Measurements from ENCODE around the gene ETFBKMT.
"Not testable (repeated sequence)": the region's sequence is repeated elsewhere in the genome, so short reads cannot be mapped to it uniquely, and the experiment has no call there.

Gene ETFBKMT

GRCh38 chr12:31685801-31686200 lies 26.3 kb downstream of the ETFBKMT start:
- Histone ChIP-seq H3K27me3 (no peaks in the 10 kb centered on the region), H3K36me3 (no peaks in the 10 kb centered on the region), H3K4me3 (ENCODE audit: low read depth, low read length) (no peak overlapping the region), H3K4me1 (no peaks in the 10 kb centered on the region), H3K9me3 (no peaks in the 10 kb centered on the region)
- DNase-seq = no peak
- no peak for TF ChIP-seq CTCF (IDR thresholded peaks at IDR 0.05; ENCODE audit: low read depth, low read length)

GRCh38 chr12:31687101-31687527 lies 27.6 kb downstream of the ETFBKMT start:
- H3K9me3 ChIP-seq = no peaks in the 10 kb centered on the region
- H3K27me3 ChIP-seq = no peaks in the 10 kb centered on the region
- H3K36me3 ChIP-seq = no peaks in the 10 kb centered on the region
- H3K4me3 ChIP-seq (ENCODE audit: low read depth, low read length) = no peak overlapping the region
- TF ChIP-seq CTCF (IDR thresholded peaks at IDR 0.05; ENCODE audit: low read depth, low read length) = no peak
- no peak for DNase-seq
- H3K4me1 ChIP-seq = no peaks in the 10 kb centered on the region

GRCh38 chr12:31689921-31690320 lies 30.4 kb downstream of the ETFBKMT start:
- H3K4me3 ChIP-seq (ENCODE audit: low read depth, low read length); H3K9me3 ChIP-seq; H3K4me1 ChIP-seq; H3K27me3 ChIP-seq; DNase-seq; H3K36me3 ChIP-seq: not testable (repeated sequence)

- no peaks in the 10 kb centered on the region for H3K36me3 ChIP-seq
- no peaks in the 10 kb centered on the region for H3K4me1 ChIP-seq
- no peaks in the 10 kb centered on the region for H3K27me3 ChIP-seq
- no peaks in the 10 kb centered on the region for H3K9me3 ChIP-seq
- DNase-seq = no peak
- no peak overlapping the region for H3K4me3 ChIP-seq (ENCODE audit: low read depth, low read length)
- TF ChIP-seq CTCF (IDR thresholded peaks at IDR 0.05; ENCODE audit: low read depth, low read length) = peak; percentile 32
Observed at GRCh38 chr12:31702047-31702446, 42.6 kb downstream of the ETFBKMT start.

- no peak overlapping the region for H3K4me3 ChIP-seq (ENCODE audit: low read depth, low read length)
- no peak for TF ChIP-seq CTCF (IDR thresholded peaks at IDR 0.05; ENCODE audit: low read depth, low read length)
- no peaks in the 10 kb centered on the region for H3K4me1 ChIP-seq
- no peak for DNase-seq
- no peaks in the 10 kb centered on the region for H3K9me3 ChIP-seq
- H3K36me3 ChIP-seq = no peaks in the 10 kb centered on the region
- no peaks in the 10 kb centered on the region for H3K27me3 ChIP-seq
Observed at GRCh38 chr12:31705621-31706020, 46.1 kb downstream of the ETFBKMT start.

GRCh38 chr12:31708118-31708517 lies 48.6 kb downstream of the ETFBKMT start:
- DNase-seq; H3K4me1 ChIP-seq; H3K27me3 ChIP-seq; H3K4me3 ChIP-seq (ENCODE audit: low read depth, low read length); H3K36me3 ChIP-seq; H3K9me3 ChIP-seq: not testable (repeated sequence)

GRCh38 chr12:31710021-31710818 lies 50.7 kb downstream of the ETFBKMT start:
- H3K4me3 ChIP-seq (ENCODE audit: low read depth, low read length) = no peak overlapping the region
- no peaks in the 10 kb centered on the region for H3K36me3 ChIP-seq
- no peaks in the 10 kb centered on the region for H3K9me3 ChIP-seq
- H3K4me1 ChIP-seq = no peaks in the 10 kb centered on the region
- no peak for DNase-seq
- H3K27me3 ChIP-seq = no peaks in the 10 kb centered on the region
- no peak for TF ChIP-seq CTCF (IDR thresholded peaks at IDR 0.05; ENCODE audit: low read depth, low read length)

Measured in BE2C (cell line).